Measurements from ENCODE around the gene NDE1.

DNA sequence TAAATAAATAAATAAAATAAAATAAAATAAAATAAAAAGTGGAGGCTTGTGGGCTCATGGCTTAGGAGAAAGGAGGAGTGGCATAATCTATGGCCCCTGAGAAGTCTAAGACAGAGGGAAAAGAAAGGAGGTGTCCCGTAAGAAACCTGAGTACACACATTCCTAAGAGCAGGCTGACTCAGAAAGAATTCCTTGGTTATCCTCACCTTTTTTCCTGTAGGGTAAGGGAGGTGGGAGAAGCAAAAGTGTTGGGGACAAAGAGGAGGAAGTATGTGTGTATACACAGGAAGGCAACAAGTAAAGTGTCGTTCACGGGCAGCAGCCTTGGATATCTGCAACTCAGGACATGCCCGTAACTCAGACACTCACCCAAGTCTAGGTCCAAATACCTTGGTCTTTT, 36.4 kb upstream of the NDE1 start:
- TF ChIP-seq POLR2A (IDR thresholded peaks at IDR 0.05; ENCODE audit: low read depth, low read length) = no peak
- TF ChIP-seq, protein P1, sequence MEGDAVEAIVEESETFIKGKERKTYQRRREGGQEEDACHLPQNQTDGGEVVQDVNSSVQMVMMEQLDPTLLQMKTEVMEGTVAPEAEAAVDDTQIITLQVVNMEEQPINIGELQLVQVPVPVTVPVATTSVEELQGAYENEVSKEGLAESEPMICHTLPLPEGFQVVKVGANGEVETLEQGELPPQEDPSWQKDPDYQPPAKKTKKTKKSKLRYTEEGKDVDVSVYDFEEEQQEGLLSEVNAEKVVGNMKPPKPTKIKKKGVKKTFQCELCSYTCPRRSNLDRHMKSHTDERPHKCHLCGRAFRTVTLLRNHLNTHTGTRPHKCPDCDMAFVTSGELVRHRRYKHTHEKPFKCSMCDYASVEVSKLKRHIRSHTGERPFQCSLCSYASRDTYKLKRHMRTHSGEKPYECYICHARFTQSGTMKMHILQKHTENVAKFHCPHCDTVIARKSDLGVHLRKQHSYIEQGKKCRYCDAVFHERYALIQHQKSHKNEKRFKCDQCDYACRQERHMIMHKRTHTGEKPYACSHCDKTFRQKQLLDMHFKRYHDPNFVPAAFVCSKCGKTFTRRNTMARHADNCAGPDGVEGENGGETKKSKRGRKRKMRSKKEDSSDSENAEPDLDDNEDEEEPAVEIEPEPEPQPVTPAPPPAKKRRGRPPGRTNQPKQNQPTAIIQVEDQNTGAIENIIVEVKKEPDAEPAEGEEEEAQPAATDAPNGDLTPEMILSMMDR (conservative IDR thresholded peaks at IDR 0.05; ENCODE audit: low read depth, low read length) = no peak

All from IMR-90 (cell line).